HG03575 (cell line): ENCODE measurements around the gene ATXN7L1.
"Not testable (repeated sequence)": the region's sequence is repeated elsewhere in the genome, so short reads cannot be mapped to it uniquely, and the experiment has no call there.

Source experiments
- ATAC-seq: cut with Tn5 transposase; IDR thresholded peaks from one replicate; pipeline ENCODE4 v1.9.1; 2021; ENCODE audit not compliant: unreplicated experiment, insufficient number of reproducible peaks, low FRiP score; ENCODE audit errors: extremely low read depth

Gene ATXN7L1

GRCh38 chr7:105699568-105700236, 176.7 kb downstream of the ATXN7L1 start:
- no peak for ATAC-seq

- ATAC-seq = no peak
Measured at GRCh38 chr7:105698531-105698930, 177.9 kb downstream of the ATXN7L1 start.

GRCh38 chr7:105697753-105698152, 178.6 kb downstream of the ATXN7L1 start:
- ATAC-seq = no peak

GRCh38 chr7:105697169-105697568, 179.2 kb downstream of the ATXN7L1 start:
- not testable (repeated sequence) for ATAC-seq

- no peak for ATAC-seq
Measured at GRCh38 chr7:105693576-105693975, 182.8 kb downstream of the ATXN7L1 start.

GRCh38 chr7:105691680-105692564, 184.5 kb downstream of the ATXN7L1 start:
- ATAC-seq = no peak

- no peak for ATAC-seq
Measured at GRCh38 chr7:105691082-105691679, 185.2 kb downstream of the ATXN7L1 start.

GRCh38 chr7:105690325-105690945, 186.0 kb downstream of the ATXN7L1 start:
- no peak for ATAC-seq

- ATAC-seq = no peak
Measured at GRCh38 chr7:105689067-105689819, 187.2 kb downstream of the ATXN7L1 start.

- no peak for ATAC-seq
Measured at GRCh38 chr7:105688617-105689016, 187.8 kb downstream of the ATXN7L1 start.

- ATAC-seq = no peak
Measured at GRCh38 chr7:105685161-105685560, 191.2 kb downstream of the ATXN7L1 start.

GRCh38 chr7:105682341-105683060, 193.9 kb downstream of the ATXN7L1 start:
- ATAC-seq = no peak

- ATAC-seq = no peak
Measured at GRCh38 chr7:105680505-105681187, 195.8 kb downstream of the ATXN7L1 start.

- ATAC-seq = no peak
Measured at GRCh38 chr7:105678811-105679495, 197.4 kb downstream of the ATXN7L1 start.

- ATAC-seq = no peak
Measured at GRCh38 chr7:105677817-105678573, 198.4 kb downstream of the ATXN7L1 start.

GRCh38 chr7:105677410-105677730, 199.0 kb downstream of the ATXN7L1 start:
- no peak for ATAC-seq

GRCh38 chr7:105675934-105676371, 200.4 kb downstream of the ATXN7L1 start:
- ATAC-seq = no peak
